Transverse colon (tissue), 3 donors: ENCODE results near the gene GDPD5.

Source experiments
- EP300 ChIP-seq: sonication (generic); formaldehyde crosslinking; IDR thresholded peaks from one replicate; pipeline ENCODE4 v1.6.1; 2017; ENCODE audit warnings: antibody characterized with exemption, low read depth
- POLR2A ChIP-seq: fragments of 450-650 bp; IDR thresholded peaks from one replicate; pipeline ENCODE4 v1.6.1; 2016; ENCODE audit warnings: antibody characterized with exemption, mild to moderate bottlenecking, moderate library complexity
- TF ChIP-seq, protein P1 (sequence below), 5 experiments: fragments of 200-600 bp in 3 of 5; fragments of 450-650 bp in 2 of 5; sonication (generic) in 3 of 5; IDR thresholded peaks; 1 replicate in 2 of 5; 2 replicates in 3 of 5; pipeline ENCODE4 v1.5.1; 2016 to 2017; ENCODE audit warnings: antibody characterized with exemption in 5 of 5, inconsistent platforms in 3 of 5, mild to moderate bottlenecking in 2 of 5, moderate library complexity in 1 of 5

DNA sequence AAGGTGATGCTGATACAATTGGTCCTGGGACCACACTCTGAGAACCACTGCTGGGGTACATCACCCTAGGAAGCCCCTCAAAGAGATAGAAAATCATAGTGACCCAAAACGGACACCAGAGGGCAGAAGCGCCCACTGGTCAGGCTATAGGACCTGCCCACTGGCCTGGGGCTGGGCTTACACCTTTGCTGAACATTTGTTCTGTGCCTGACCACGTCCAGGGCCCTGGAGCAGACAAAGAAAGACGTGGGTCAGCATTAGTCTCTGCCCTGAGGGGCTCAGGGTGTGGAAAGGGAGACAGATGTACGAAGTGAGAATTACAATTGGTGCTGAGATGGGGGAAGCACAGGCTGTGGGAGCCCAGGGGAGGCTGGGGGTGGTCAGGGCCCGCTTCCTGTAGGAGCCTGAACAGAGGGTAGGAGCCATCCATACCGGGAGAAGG, 21.9 kb upstream of the GDPD5 start:
- TF ChIP-seq, protein P1, sequence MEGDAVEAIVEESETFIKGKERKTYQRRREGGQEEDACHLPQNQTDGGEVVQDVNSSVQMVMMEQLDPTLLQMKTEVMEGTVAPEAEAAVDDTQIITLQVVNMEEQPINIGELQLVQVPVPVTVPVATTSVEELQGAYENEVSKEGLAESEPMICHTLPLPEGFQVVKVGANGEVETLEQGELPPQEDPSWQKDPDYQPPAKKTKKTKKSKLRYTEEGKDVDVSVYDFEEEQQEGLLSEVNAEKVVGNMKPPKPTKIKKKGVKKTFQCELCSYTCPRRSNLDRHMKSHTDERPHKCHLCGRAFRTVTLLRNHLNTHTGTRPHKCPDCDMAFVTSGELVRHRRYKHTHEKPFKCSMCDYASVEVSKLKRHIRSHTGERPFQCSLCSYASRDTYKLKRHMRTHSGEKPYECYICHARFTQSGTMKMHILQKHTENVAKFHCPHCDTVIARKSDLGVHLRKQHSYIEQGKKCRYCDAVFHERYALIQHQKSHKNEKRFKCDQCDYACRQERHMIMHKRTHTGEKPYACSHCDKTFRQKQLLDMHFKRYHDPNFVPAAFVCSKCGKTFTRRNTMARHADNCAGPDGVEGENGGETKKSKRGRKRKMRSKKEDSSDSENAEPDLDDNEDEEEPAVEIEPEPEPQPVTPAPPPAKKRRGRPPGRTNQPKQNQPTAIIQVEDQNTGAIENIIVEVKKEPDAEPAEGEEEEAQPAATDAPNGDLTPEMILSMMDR (IDR thresholded peaks at IDR 0.05): peak; percentile 77 to 90 (median 84)
- TF ChIP-seq POLR2A: no peak
- TF ChIP-seq EP300: no peak
